Measurements from ENCODE around the gene RRAD.

Gene RRAD

DNA sequence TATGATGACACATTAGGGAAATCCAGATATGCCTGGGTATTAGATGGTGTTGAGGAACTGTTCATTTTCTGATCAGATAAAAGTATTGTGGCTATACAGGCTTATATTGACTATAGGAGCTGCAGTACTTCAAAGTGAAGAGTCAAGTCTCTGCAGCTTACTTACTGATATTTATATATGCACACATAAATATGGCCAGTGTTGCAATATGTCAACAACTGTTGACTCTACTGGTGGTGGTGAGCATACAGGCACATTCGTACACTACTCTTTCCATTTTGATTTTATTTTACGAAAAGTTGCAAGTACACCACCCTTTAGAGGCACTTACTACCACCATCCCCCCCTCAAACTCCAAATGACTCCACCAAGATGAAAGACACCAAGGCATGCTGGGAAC lies 6.3 kb upstream of the RRAD start:
- no peak for DNase-seq

- no peak for DNase-seq
Observed at GRCh38 chr16:66930189-66930588, 4.9 kb upstream of the RRAD start.

GRCh38 chr16:66928702-66929388 lies 3.5 kb upstream of the RRAD start:
- DNase-seq = no peak

GRCh38 chr16:66927918-66928649 lies 2.7 kb upstream of the RRAD start:
- no peak for DNase-seq

DNA sequence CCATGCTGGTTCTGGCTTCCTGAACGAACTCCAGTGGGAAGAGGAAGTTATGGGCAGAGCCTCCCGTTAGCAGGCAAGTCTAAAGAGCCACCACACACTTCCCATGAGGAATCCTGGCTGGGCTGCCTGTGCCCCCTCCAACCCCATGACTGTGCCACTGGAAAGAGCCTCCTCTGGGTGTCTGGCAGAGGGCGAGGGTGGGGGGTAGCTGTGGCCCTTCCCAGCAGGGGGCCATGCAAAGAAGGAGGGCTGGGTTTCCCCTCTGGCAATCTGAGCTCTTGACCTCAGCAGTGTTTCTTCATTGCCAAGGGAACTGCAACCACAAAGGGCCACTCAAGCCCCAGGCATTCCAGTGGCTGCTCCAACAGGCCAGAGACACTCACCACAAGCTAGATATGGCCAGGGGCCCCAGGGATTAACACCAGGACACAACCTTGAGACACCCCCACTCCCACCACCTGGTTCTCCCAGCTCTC lies 1.7 kb upstream of the RRAD start:
- no peak for DNase-seq

DNA sequence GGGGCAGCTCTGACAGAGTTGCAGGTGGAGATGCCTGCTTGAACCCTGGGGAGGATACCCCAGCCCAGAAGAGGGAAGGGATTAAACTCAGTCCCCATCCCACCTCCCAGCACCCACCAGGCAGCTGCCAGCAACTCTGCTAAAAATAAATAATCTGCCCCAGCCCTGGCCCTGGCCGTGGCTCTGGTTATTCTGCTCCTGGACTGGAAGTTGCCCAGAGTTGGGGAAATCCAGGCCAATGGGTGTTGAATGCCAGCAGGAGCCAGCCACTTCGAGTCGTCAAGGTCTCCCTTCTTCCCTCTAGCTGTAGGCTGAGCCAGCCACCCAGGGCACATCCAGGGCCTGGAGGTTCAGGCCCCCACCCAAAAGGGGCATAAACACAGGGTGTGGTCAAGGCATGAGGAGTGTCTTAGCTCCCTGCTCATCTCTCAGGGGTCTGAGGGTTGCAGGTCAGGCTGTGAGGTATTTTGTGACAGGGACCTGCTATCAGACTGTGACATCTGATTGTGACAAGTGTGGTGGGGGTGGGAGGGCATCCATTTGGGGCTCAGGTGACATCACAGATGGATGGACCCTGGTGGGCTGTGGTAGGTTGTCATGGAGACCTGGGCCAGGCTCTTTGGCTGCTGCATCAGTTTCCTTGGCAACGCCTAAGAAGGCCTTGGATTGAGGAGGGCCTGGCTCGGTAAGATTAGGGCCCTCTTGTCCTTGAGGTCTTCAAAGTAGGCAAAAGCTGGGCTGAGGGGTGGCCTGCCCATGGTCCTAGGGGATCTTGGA lies 1.0 kb upstream of the RRAD start:
- no peak for DNase-seq

DNA sequence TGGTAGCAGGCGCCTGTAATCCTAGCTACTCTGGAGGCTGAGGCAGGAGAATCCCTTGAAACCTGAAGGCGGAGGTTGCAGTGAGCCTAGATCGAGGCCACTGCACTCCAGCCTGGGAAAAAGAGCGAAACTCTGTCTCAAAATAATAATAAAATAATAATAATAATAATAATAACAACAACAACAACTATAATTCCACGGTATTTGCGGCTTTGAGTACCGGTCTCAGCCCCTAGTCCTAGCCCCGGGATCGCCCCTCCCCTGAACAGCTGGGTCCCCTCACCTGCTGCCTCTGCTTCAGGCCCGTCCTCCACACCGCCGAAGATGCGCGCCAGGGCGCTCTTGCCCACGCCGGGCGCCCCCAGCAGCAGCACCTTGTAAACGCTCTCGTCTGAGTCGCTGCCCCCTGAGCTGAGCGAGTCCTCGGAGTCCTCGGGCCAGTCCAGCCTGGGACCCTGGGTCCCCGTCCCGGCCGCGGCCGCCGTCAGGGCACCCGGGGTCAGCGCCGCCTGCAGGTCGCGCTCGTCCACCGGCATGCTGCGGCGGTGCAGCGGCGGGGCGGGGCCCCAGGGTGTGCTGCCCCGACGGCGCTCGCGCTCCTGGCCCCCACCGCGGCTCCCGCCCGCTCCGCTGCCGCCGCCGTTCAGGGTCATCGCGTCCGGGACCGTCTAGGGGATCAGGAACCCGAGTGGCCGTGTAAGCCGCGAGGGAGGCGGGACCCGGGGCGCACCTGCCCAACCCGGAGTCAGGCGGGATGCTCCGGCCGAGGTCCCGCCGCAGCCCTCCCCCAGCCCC lies 611 bp downstream of the RRAD start:
- DNase-seq = peak; percentile 48

GRCh38 chr16:66923866-66924265 lies 1.5 kb downstream of the RRAD start:
- DNase-seq = no peak

GRCh38 chr16:66923247-66923731 lies 2.0 kb downstream of the RRAD start:
- no peak for DNase-seq

DNA sequence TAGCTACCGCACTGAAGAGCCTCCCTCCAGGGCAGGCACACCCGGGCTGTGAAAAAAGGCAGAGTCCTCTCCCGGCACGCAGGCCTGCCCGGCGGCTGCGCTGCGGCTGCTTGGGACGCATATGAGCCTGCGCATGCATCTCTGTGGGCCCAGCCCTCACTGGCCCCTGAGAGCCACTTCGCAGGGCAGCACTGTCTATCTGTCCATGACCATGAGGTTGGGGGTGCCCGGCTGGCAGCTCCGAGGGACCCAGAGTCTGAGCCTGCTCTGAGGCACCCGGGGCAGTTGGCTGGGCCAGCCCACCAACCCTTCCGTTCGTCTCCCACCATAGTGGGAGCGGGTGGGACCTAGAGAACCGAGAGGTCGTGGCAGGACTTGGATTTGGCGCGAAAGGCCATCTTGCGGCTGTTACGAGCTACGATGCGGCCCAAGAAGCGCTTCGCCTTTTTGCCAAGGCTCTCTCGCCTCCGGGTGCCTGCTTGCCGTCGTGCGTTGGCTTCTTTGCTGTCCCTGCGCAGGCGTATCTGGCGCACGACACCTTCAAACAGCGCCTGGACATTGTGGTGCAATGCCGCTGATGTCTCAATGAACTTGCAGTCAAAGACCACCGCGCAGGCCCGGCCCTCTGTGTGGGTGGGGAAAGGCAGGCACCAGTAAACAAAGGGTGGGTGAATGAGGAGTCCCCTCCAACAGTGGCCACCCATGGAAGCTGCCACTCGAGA lies 3.4 kb downstream of the RRAD start:
- DNase-seq = no peak

GRCh38 chr16:66920924-66921680 lies 4.2 kb downstream of the RRAD start:
- DNase-seq = no peak

GRCh38 chr16:66920299-66920590 lies 5.1 kb downstream of the RRAD start:
- no peak for DNase-seq

DNA sequence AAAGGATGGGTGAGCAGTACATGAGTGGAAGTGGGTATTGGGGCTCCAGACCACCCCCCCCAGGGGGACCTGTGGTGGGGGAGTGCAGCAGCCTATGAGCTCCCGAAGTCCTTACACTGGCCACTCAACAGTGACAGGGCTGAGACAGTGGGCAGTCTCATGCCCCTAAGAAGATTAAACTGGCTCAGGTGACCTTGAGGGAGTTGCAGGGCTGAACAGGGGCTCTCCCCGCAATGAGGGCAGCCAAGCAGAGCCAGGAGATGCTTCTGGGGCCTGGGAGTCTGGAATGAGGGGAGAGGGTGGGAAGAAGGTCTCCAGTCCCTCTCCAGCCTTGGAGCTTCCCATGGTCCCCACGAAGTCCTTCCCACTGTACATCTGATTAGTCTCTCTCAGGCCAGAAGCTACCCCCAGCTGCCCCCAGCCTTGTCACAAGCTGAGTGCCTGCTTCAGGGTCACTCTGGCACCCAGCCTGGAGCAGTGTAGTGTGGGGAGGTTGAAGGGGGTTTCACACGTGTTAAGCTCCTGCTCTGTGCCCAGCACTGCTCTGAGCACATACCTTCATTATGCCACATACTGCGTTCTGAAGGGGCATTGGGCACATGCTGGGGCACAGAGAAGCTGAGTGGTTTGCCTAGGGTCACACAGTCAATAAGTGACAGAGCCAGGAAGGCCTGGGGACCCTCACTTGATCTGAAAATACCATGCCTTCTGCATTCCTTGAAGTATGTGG lies 5.6 kb downstream of the RRAD start:
- no peak for DNase-seq

DNA sequence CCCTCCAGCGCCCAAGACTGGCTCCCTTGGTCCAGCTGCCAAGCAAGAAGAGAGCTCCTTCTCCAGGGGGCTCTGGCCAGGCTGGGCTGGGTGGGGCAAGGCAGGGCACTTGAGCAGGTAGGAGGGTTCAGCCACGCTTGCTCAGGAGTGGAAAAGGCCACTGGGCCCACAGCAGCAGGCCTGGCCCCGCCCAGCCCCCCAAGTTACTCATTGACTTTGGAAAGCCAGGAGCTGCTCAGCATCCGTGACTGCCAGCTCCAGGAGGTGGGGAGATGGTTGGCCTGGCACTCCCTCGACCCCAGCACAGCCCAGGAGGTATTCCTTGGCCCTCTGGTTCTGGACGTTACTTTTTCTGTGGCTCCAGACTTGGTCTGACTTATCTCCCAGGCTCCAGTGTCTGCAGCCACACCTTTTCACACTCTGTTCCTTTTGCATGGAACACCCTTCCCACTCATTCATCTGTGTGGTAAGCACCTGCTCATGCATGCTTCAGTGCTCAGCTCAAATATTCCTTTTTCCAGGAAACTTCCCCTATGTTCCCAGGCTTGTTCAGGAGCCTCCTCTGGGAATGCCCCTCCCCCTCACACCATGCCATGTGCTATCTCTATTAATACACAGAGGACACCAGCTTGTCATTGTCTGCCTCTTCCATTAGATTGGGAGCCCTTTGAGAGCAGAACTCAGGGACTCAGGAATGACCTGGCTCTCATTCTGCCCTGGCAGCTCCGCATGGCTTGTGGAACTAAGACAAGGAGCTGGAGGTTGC lies 6.3 kb downstream of the RRAD start, which contains the start of gene CDH16:
Gene CDH16 (minus strand): TSS at position 83 of the 766 bp plus-strand sequence. CDS start 820 bp downstream, outside the sequence.
- DNase-seq = no peak

DNA sequence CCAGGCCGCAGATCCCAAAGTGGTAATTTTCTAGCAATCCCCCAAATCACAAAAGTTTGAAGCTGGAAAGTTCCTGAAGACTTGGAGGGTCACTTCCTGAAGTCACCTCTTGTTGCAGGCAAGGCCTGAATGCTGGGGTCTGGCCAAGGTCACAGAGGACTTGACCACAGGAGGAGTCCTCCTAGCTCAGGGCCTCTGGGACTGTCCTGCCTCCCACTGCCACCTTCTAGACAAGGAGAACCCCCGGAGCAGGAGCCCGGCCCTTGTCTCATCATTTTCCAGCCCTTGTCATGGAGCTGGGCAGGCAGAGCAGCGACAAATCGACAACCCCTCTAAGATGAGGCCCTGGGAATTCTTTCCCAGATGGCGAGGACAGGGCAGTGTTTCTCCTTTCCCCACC lies 7.0 kb downstream of the RRAD start:
- DNase-seq = no peak

GRCh38 chr16:66917741-66918140 lies 7.6 kb downstream of the RRAD start:
- DNase-seq = no peak

- DNase-seq = no peak
Observed at GRCh38 chr16:66916518-66916917, 8.8 kb downstream of the RRAD start.

GRCh38 chr16:66915041-66915440 lies 10.3 kb downstream of the RRAD start:
- no peak for DNase-seq

DNA sequence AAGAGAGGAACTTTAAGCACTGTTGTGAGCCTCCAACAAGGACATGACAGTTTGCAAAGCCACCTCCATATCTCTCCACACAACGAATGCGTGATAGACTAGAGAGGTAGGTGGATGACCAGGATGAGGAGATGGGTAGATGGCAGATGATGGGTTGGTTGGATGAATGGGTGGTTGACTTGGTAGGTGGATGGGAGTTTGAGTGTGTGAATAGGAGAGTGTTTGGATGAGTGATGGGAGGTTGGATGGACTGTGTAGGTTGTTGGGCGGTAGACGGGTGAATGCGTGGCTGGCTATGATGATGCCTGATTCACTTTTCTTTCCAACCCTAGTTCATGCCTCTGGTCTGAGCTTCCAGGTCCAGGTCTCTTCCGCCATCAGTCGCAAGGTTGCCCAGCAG lies 10.8 kb downstream of the RRAD start:
- no peak for DNase-seq

DNA sequence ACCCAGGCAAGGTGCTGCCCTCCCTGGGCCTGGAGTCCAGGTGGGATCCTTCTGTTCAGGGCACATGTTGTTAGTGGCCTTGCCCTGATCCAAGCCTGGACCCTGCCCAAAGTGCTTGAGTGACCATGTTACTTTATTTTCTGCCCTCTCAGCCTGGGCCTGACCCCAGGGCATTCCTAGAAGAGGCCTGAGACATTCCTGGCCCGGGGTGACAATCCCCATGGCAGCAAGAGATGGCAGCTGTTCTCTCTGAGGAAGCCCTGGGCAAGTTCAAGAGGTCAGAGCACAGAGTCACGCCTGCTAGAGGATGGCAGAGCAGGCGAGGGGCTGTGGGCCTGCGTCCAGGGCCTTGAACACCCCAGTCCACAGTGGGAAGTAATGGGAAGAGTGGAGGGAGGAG lies 11.6 kb downstream of the RRAD start:
- no peak for DNase-seq
